Caco-2 (cell line): ENCODE data around the gene TRIM9. TPM values are rescaled to one million over a fixed set of nuclear protein-coding genes. Genes with fewer than 3 reads are reported as not detected.

Experiments used
- BruUV-seq: library from RNA; stranded (reverse); fragments of 400-500 nt; replicated peaks from 2 replicates; lab custom pipeline; 2021; lab: Mats Ljungman, UMichigan
- CTCF ChIA-PET: fragments of 300-600 bp; sonication (Branson Sonifier 250); formaldehyde crosslinking; loops from one replicate; lab custom pipeline; 2022; ENCODE audit warnings: antibody characterized with exemption; lab: Charles Lee
- POLR2A ChIA-PET: fragments of 300-600 bp; sonication (Branson Sonifier 250); formaldehyde crosslinking; loops from one replicate; lab custom pipeline; 2022; ENCODE audit warnings: antibody characterized with exemption; lab: Charles Lee
- DNase-seq, 2 experiments: peaks; one replicate each; pipeline versions ENCODE4 v3.0.0 to v3.0.0-alpha.2; 2020 to 2022
- H3K27me3 ChIP-seq: replicated peaks from 2 replicates; pipeline ENCODE4 v1.6.0; 2011; ENCODE audit warnings: low read length; ENCODE audit not compliant: control insufficient read depth, insufficient read depth
- H3K36me3 ChIP-seq: 2 replicates; pipeline ENCODE4 v1.5.1; 2011; ENCODE audit warnings: low read length; ENCODE audit not compliant: control insufficient read depth, insufficient read depth
- H3K4me1 ChIP-seq: fragments of 250-450 bp; sonication (Bioruptor Pico); 2 replicates; pipeline ENCODE4 v1.5.1; 2020; ENCODE audit warnings: mild to moderate bottlenecking
- H3K4me3 ChIP-seq: 2 replicates; pipeline ENCODE4 v1.5.1; 2011; ENCODE audit warnings: low read depth, mild to moderate bottlenecking, control low read depth, low read length
- H3K9me3 ChIP-seq: fragments of 250-450 bp; sonication (Bioruptor Pico); 2 replicates; pipeline ENCODE4 v1.5.1; 2020; ENCODE audit warnings: mild to moderate bottlenecking, moderate library complexity
- H3K27ac Mint-ChIP-seq: one replicate; pipeline ENCODE4 v1.8.0; 2022; ENCODE audit warnings: mixed read lengths; ENCODE audit not compliant: unreplicated experiment
- H3K27me3 Mint-ChIP-seq: one replicate; pipeline ENCODE4 v1.8.0; 2022; ENCODE audit warnings: mixed read lengths; ENCODE audit not compliant: insufficient read depth, unreplicated experiment
- H3K36me3 Mint-ChIP-seq: one replicate; pipeline ENCODE4 v1.8.0; 2022; ENCODE audit warnings: mild to moderate bottlenecking, mixed read lengths; ENCODE audit not compliant: insufficient read depth, unreplicated experiment
- H3K4me1 Mint-ChIP-seq: one replicate; pipeline ENCODE4 v1.8.0; 2022; ENCODE audit warnings: low read depth, mixed read lengths; ENCODE audit not compliant: unreplicated experiment
- H3K4me3 Mint-ChIP-seq: one replicate; pipeline ENCODE4 v1.8.0; 2022; ENCODE audit warnings: mild to moderate bottlenecking, moderate library complexity, mixed read lengths; ENCODE audit not compliant: unreplicated experiment
- H3K9me3 Mint-ChIP-seq: one replicate; pipeline ENCODE4 v1.8.0; 2022; ENCODE audit warnings: mixed read lengths; ENCODE audit not compliant: unreplicated experiment
- CTCF ChIP-seq, 2 experiments: fragments of 200-600 bp in 1 of 2; IDR thresholded peaks; 1 replicate in 1 of 2; 2 replicates in 1 of 2; pipeline versions ENCODE4 v1.5.1 to v1.8.0; 2011 to 2022; ENCODE audit warnings: antibody characterized with exemption in 1 of 2, control low read depth in 1 of 2, inconsistent platforms in 1 of 2, low read depth in 1 of 2, low read length in 1 of 2, mild to moderate bottlenecking in 1 of 2, moderate library complexity in 1 of 2; ENCODE audit not compliant: insufficient read depth in 1 of 2, severe bottlenecking in 1 of 2, unreplicated experiment in 1 of 2
- intact Hi-C: fragments of 100-400 bp; cut with micrococcal nuclease; formaldehyde crosslinking; loops from one replicate; pipeline ENCODE4 v1.10.0; 2022; ENCODE audit not compliant: unreplicated experiment
- total RNA-seq: library from RNA; stranded (reverse); gene quantifications from 2 replicates; pipeline ENCODE4 v1.2.3, GENCODE V29; 2022

Gene TRIM9
- total RNA-seq, 1 experiment from 2014 or later, result 2.7 TPM

DNA sequence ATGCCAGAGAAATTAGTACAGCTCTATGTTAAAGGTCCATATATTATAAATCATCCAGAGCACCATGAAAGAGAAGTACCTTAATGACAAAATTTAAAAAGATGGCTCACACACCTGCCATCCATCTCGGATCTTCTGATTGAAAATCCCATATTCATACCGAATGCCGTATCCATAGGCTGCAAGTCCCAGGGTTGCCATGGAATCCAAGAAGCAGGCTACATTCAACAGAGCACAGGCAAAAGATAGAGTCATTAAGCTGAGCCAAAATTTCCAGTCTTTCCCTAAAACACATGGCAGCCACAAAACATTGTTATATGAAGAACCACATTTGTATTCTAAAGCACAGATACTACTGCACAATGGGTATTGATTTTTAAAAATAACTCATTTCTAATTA, 163.3 kb downstream of the TRIM9 start:
- H3K36me3 ChIP-seq, result 0 out of 2 replicates have a peak, but pooled peaks cover 1% of the 10 kb centered on the region
- H3K4me1 Mint-ChIP-seq, result no peaks in the 10 kb centered on the region
- H3K27me3 Mint-ChIP-seq, result no peaks in the 10 kb centered on the region
- H3K9me3 Mint-ChIP-seq, result no peaks in the 10 kb centered on the region
- H3K27me3 ChIP-seq, result no peaks in the 10 kb centered on the region
- no peak for DNase-seq
- no peak overlapping the region for H3K4me3 ChIP-seq
- H3K27ac Mint-ChIP-seq, result no peak overlapping the region
- no peak for TF ChIP-seq CTCF (IDR thresholded peaks at IDR 0.05; ENCODE audit: insufficient read depth in 1 of 2, low read depth in 1 of 2, low read length in 1 of 2, severe bottlenecking in 1 of 2, unreplicated experiment in 1 of 2)
- H3K4me3 Mint-ChIP-seq, result no peak overlapping the region
- no TSS peak for BruUV-seq
- ChIA-PET POLR2A (no interaction called here), CTCF (no interaction called here)
- peaks cover 12% of the 10 kb centered on the region; the same call in 1 of the 2 replicates for H3K4me1 ChIP-seq
- H3K36me3 Mint-ChIP-seq, result peaks cover 20% of the 10 kb centered on the region
- intact Hi-C loops, result no loop called here
- H3K9me3 ChIP-seq, result no peaks in the 10 kb centered on the region

GRCh38 chr14:50929506-50929905, 165.4 kb downstream of the TRIM9 start:
- H3K9me3 ChIP-seq, result no peaks in the 10 kb centered on the region
- Mint-ChIP-seq H3K27me3 (no peaks in the 10 kb centered on the region), H3K36me3 (peaks cover 13% of the 10 kb centered on the region), H3K4me1 (no peaks in the 10 kb centered on the region), H3K4me3 (no peak overlapping the region), H3K27ac (no peak overlapping the region), H3K9me3 (no peaks in the 10 kb centered on the region)
- ChIA-PET POLR2A (no interaction called here), CTCF (no interaction called here)
- H3K4me3 ChIP-seq, result no peak overlapping the region
- TF ChIP-seq CTCF (IDR thresholded peaks at IDR 0.05; ENCODE audit: insufficient read depth in 1 of 2, low read depth in 1 of 2, low read length in 1 of 2, severe bottlenecking in 1 of 2, unreplicated experiment in 1 of 2), result no peak
- TSS peak; percentile 5 for BruUV-seq
- H3K4me1 ChIP-seq, result peaks cover 11% of the 10 kb centered on the region
- 0 out of 2 replicates have a peak, but pooled peaks cover 1% of the 10 kb centered on the region for H3K36me3 ChIP-seq
- intact Hi-C loops, result no loop called here
- H3K27me3 ChIP-seq, result no peaks in the 10 kb centered on the region
- DNase-seq, result no peak

GRCh38 chr14:50928002-50928635, 166.8 kb downstream of the TRIM9 start:
- POLR2A ChIA-PET, result no interaction called here
- TF ChIP-seq CTCF (IDR thresholded peaks at IDR 0.05; ENCODE audit: insufficient read depth in 1 of 2, low read depth in 1 of 2, low read length in 1 of 2, severe bottlenecking in 1 of 2, unreplicated experiment in 1 of 2), result no peak
- Mint-ChIP-seq H3K27me3 (no peaks in the 10 kb centered on the region), H3K27ac (no peak overlapping the region), H3K4me3 (no peak overlapping the region), H3K36me3 (peaks cover 20% of the 10 kb centered on the region), H3K4me1 (no peaks in the 10 kb centered on the region), H3K9me3 (no peaks in the 10 kb centered on the region)
- no TSS peak for BruUV-seq
- CTCF ChIA-PET, result interaction anchor here (0.6 kb wide), 1 partner anchor 1455 kb away, joined by 3 read pairs; no protein-coding TSS in a partner anchor
- H3K9me3 ChIP-seq, result no peaks in the 10 kb centered on the region
- intact Hi-C loops, result no loop called here
- H3K36me3 ChIP-seq, result 0 out of 2 replicates have a peak, but pooled peaks cover 1% of the 10 kb centered on the region
- DNase-seq, result no peak
- H3K4me1 ChIP-seq, result peaks cover 11% of the 10 kb centered on the region
- H3K4me3 ChIP-seq, result no peak overlapping the region
- no peaks in the 10 kb centered on the region for H3K27me3 ChIP-seq
